ENCODE results near the gene GPATCH3.
"Not testable (repeated sequence)": the region's sequence is repeated elsewhere in the genome, so short reads cannot be mapped to it uniquely, and the experiment has no call there.

GPATCH3 gene

DNA sequence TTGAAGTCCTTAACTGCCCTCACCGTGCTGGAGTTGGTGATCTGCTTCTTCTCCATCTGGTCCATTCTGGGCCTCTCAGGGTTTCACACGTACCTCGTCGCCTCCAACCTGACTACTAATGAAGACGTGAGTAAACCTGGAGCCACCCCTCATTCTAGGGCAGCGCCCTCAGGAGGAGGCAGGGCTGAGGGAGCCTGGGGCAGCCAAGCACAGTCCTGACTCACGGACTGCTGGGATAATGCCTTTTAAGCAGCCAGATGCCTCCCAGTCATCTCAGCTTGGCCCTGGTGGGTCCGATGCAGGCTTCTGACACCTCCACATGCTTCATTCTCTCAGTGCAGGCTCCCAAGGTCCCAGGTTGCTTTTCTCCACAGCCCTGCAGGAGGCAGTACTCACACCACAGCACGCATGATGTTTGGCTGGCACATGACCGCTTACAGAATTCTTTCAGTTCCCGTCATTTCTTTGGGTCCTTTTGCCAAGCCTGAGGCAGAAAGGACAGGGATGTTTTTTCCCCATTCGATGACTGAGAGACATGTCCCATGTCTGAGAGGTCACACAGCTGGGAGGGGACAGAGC lies 49.1 kb downstream of the GPATCH3 start:
- Histone ChIP-seq H3K36me3 (ENCODE audit: insufficient read depth, low read length) (peaks cover 74% of the 10 kb centered on the region; the same call in 1 of the 2 replicates), H3K27me3 (ENCODE audit: insufficient read depth, low read length, poor library complexity, severe bottlenecking) (no peaks in the 10 kb centered on the region)

GRCh38 chr1:26848941-26849774 lies 51.1 kb downstream of the GPATCH3 start:
- no peaks in the 10 kb centered on the region for H3K79me2 ChIP-seq (ENCODE audit: insufficient read depth, low read length)
- TF ChIP-seq, protein P1, sequence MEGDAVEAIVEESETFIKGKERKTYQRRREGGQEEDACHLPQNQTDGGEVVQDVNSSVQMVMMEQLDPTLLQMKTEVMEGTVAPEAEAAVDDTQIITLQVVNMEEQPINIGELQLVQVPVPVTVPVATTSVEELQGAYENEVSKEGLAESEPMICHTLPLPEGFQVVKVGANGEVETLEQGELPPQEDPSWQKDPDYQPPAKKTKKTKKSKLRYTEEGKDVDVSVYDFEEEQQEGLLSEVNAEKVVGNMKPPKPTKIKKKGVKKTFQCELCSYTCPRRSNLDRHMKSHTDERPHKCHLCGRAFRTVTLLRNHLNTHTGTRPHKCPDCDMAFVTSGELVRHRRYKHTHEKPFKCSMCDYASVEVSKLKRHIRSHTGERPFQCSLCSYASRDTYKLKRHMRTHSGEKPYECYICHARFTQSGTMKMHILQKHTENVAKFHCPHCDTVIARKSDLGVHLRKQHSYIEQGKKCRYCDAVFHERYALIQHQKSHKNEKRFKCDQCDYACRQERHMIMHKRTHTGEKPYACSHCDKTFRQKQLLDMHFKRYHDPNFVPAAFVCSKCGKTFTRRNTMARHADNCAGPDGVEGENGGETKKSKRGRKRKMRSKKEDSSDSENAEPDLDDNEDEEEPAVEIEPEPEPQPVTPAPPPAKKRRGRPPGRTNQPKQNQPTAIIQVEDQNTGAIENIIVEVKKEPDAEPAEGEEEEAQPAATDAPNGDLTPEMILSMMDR (conservative IDR thresholded peaks at IDR 0.05; ENCODE audit: low read length), result no peak
- no peak overlapping the region for H3K4me2 ChIP-seq (ENCODE audit: low read depth, low read length, poor library complexity, severe bottlenecking)
- H3K9me3 ChIP-seq (ENCODE audit: insufficient read depth, low read depth, low read length), result no peaks in the 10 kb centered on the region
- no peak overlapping the region for H2AFZ ChIP-seq (ENCODE audit: low read length)
- H3K9me2 ChIP-seq (replicated peaks; ENCODE audit: low read depth, low read length), result no peaks in the 10 kb centered on the region
- peaks cover 63% of the 10 kb centered on the region; the same call in 1 of the 2 replicates for H3K36me3 ChIP-seq (ENCODE audit: insufficient read depth, low read length)
- no peaks in the 10 kb centered on the region for H4K20me1 ChIP-seq (ENCODE audit: insufficient read depth, low read length, poor library complexity, severe bottlenecking)
- H3F3A ChIP-seq (ENCODE audit: low read depth), result no peaks in the 10 kb centered on the region
- no peaks in the 10 kb centered on the region for H3K4me1 ChIP-seq (ENCODE audit: insufficient read depth, low read length, poor library complexity, severe bottlenecking)
- no peaks in the 10 kb centered on the region for H3K27me3 ChIP-seq (ENCODE audit: insufficient read depth, low read length, poor library complexity, severe bottlenecking)
- H3K9ac ChIP-seq (ENCODE audit: low read depth, low read length, poor library complexity, severe bottlenecking), result no peak overlapping the region
- H3K4me3 ChIP-seq (ENCODE audit: low read length, poor library complexity, severe bottlenecking), result no peak overlapping the region

More for the DNA sequence above, 49.1 kb downstream of the GPATCH3 start:
- TF ChIP-seq, protein P1 (conservative IDR thresholded peaks at IDR 0.05; ENCODE audit: low read length), result no peak
- TF ChIP-seq EZH2phosphoT487 (IDR thresholded peaks at IDR 0.05; ENCODE audit: borderline replicate concordance), result no peak
- no peaks in the 10 kb centered on the region for H3K4me1 ChIP-seq (ENCODE audit: insufficient read depth, low read length, poor library complexity, severe bottlenecking)
- H3K4me2 ChIP-seq (ENCODE audit: low read depth, low read length, poor library complexity, severe bottlenecking), result no peak overlapping the region
- no peak overlapping the region for H2AFZ ChIP-seq (ENCODE audit: low read length)
- H3K79me2 ChIP-seq (ENCODE audit: insufficient read depth, low read length), result no peaks in the 10 kb centered on the region
- no peak overlapping the region for H3K9ac ChIP-seq (ENCODE audit: low read depth, low read length, poor library complexity, severe bottlenecking)
- no peaks in the 10 kb centered on the region for H3K9me2 ChIP-seq (replicated peaks; ENCODE audit: low read depth, low read length)
- H3F3A ChIP-seq (ENCODE audit: low read depth), result no peaks in the 10 kb centered on the region
- no peaks in the 10 kb centered on the region for H4K20me1 ChIP-seq (ENCODE audit: insufficient read depth, low read length, poor library complexity, severe bottlenecking)
- no peak overlapping the region for H3K4me3 ChIP-seq (ENCODE audit: low read length, poor library complexity, severe bottlenecking)
- H3K9me3 ChIP-seq (ENCODE audit: insufficient read depth, low read depth, low read length), result no peaks in the 10 kb centered on the region

DNA sequence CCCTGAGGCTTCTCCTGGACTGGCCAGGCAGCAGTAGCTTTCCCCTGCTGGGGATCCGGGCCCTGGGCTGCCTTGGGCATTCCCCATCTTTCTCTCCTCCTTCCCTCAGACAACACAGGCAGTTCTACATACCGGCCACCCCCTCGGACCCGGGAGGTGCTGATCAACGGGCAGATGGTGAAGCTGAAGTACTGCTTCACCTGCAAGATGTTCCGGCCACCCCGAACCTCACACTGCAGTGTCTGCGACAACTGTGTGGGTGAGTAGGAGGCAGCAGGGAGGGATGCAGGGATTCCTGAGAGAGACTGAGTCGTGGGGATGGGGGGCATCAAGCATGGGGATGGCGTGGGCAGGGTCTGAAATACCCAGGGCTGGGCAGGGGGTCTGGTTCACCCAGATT lies 51.8 kb downstream of the GPATCH3 start:
- Histone ChIP-seq H4K20me1 (ENCODE audit: insufficient read depth, low read length, poor library complexity, severe bottlenecking) (no peaks in the 10 kb centered on the region), H3K4me3 (ENCODE audit: low read length, poor library complexity, severe bottlenecking) (no peak overlapping the region), H3K4me2 (ENCODE audit: low read depth, low read length, poor library complexity, severe bottlenecking) (no peak overlapping the region), H3F3A (ENCODE audit: low read depth) (no peaks in the 10 kb centered on the region), H3K4me1 (ENCODE audit: insufficient read depth, low read length, poor library complexity, severe bottlenecking) (no peaks in the 10 kb centered on the region), H3K79me2 (ENCODE audit: insufficient read depth, low read length) (no peaks in the 10 kb centered on the region), H3K36me3 (ENCODE audit: insufficient read depth, low read length) (peaks cover 60% of the 10 kb centered on the region; the same call in 1 of the 2 replicates), H3K9me2 (replicated peaks; ENCODE audit: low read depth, low read length) (no peaks in the 10 kb centered on the region), H3K27me3 (ENCODE audit: insufficient read depth, low read length, poor library complexity, severe bottlenecking) (no peaks in the 10 kb centered on the region), H2AFZ (ENCODE audit: low read length) (no peak overlapping the region), H3K9me3 (ENCODE audit: insufficient read depth, low read depth, low read length) (no peaks in the 10 kb centered on the region), H3K9ac (ENCODE audit: low read depth, low read length, poor library complexity, severe bottlenecking) (no peak overlapping the region)
- TF ChIP-seq EZH2phosphoT487 (IDR thresholded peaks at IDR 0.05; ENCODE audit: borderline replicate concordance), result no peak
- TF ChIP-seq, protein P1 (conservative IDR thresholded peaks at IDR 0.05; ENCODE audit: low read length), result no peak

DNA sequence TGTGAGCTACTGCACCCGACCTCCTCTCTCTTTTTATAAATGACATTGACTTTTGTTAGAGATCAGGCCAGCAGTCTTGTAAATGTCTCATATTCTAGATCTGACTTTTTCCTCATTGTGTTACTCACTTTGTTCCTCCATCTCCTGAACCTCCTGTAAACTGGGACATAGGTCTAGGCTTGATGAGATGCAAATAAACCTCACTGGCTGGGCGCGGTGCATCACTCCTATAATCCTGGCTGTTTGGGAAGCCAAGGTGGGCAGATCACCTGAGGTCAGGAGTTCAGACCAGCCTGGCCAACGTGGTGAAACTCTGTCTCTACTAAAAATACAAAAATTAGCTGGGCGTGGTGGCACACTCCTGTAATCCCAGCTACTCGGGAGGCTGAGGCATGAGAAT lies 52.4 kb downstream of the GPATCH3 start:
- not testable (repeated sequence) for H4K20me1 ChIP-seq (ENCODE audit: insufficient read depth, low read length, poor library complexity, severe bottlenecking); H3K79me2 ChIP-seq (ENCODE audit: insufficient read depth, low read length); H2AFZ ChIP-seq (ENCODE audit: low read length); H3K4me2 ChIP-seq (ENCODE audit: low read depth, low read length, poor library complexity, severe bottlenecking); H3F3A ChIP-seq (ENCODE audit: low read depth); H3K9ac ChIP-seq (ENCODE audit: low read depth, low read length, poor library complexity, severe bottlenecking); H3K4me3 ChIP-seq (ENCODE audit: low read length, poor library complexity, severe bottlenecking); H3K9me3 ChIP-seq (ENCODE audit: insufficient read depth, low read depth, low read length); H3K27me3 ChIP-seq (ENCODE audit: insufficient read depth, low read length, poor library complexity, severe bottlenecking); H3K9me2 ChIP-seq (replicated peaks; ENCODE audit: low read depth, low read length); H3K4me1 ChIP-seq (ENCODE audit: insufficient read depth, low read length, poor library complexity, severe bottlenecking)
- H3K36me3 ChIP-seq (ENCODE audit: insufficient read depth, low read length), result peaks cover 62% of the 10 kb centered on the region; the same call in 1 of the 2 replicates
